ENCODE results near the gene CDK15.

DNA sequence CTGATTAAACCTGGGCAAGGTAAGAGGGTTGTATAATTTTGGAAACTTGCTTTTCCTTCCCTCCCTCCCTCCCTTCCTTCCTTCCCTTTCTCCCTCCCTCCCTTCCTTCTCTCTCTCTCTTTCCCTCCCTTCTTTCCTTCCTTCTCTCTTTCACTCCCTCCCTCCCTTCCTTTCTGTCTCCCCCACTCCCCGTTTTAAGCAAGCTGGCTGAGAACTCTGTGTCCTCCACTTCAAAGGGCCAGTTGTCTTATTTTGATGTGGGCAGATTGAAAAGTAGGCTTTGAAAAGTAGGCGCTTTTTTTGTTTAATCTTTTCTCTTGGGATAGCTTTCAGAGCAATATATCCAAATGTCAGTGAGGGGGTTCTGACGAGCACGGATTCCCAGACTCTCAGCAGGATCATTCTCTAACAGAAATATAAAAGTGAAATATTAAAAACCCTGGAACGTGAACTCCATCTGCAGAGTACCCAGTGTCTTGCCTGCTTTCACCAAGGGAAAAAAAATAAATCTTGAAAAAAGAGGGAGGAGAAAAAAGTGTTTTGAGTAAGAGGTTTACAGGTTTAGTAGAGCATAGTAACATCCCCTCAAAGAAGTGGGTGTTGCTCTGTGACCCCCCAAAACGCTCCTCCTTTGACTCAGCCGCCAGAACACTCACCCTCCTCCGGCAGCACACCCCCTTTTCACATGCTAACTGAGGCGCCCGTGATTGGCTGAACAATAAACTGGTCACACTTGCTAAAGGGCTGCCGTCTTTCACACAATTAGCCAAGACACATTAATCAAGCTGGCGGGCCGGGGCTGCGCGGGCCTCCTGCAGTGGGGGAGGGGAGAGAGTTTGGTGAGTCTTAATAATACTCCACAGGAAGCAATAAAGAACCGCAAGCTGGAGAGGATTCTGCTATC is 52.2 kb downstream of the CDK15 start:
- TF ChIP-seq, protein P1, sequence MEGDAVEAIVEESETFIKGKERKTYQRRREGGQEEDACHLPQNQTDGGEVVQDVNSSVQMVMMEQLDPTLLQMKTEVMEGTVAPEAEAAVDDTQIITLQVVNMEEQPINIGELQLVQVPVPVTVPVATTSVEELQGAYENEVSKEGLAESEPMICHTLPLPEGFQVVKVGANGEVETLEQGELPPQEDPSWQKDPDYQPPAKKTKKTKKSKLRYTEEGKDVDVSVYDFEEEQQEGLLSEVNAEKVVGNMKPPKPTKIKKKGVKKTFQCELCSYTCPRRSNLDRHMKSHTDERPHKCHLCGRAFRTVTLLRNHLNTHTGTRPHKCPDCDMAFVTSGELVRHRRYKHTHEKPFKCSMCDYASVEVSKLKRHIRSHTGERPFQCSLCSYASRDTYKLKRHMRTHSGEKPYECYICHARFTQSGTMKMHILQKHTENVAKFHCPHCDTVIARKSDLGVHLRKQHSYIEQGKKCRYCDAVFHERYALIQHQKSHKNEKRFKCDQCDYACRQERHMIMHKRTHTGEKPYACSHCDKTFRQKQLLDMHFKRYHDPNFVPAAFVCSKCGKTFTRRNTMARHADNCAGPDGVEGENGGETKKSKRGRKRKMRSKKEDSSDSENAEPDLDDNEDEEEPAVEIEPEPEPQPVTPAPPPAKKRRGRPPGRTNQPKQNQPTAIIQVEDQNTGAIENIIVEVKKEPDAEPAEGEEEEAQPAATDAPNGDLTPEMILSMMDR (IDR thresholded peaks at IDR 0.05 in 8 of 11, conservative IDR thresholded peaks at IDR 0.05 in 3 of 11) = no peak
- TF ChIP-seq POLR2A (IDR thresholded peaks at IDR 0.05) = no peak
- no peak for TF ChIP-seq POLR2AphosphoS5 (IDR thresholded peaks at IDR 0.05)
